HG03457 (cell line): Measurements from ENCODE around the gene ABCA3.
A peak's percentile ranks its signal among the peaks of the same experiment; 100 is the strongest.
"Not testable (repeated sequence)": the region's sequence is repeated elsewhere in the genome, so short reads cannot be mapped to it uniquely, and the experiment has no call there.

Experiments
- ATAC-seq: cut with Tn5 transposase; IDR thresholded peaks from one replicate; pipeline ENCODE4 v1.9.1; 2021; ENCODE audit warnings: moderate number of reproducible peaks; ENCODE audit not compliant: unreplicated experiment

Gene ABCA3

GRCh38 chr16:2282866-2283555 is 57.5 kb downstream of the ABCA3 start:
- ATAC-seq: no peak

GRCh38 chr16:2282262-2282661 is 58.3 kb downstream of the ABCA3 start:
- no peak for ATAC-seq

- ATAC-seq: no peak
These were observed 59.5 kb downstream of the ABCA3 start for GRCh38 chr16:2280981-2281542.

GRCh38 chr16:2280461-2280860 is 60.1 kb downstream of the ABCA3 start:
- no peak for ATAC-seq

- no peak for ATAC-seq
These were observed 61.4 kb downstream of the ABCA3 start for GRCh38 chr16:2278956-2279800.

GRCh38 chr16:2278272-2278608 is 62.3 kb downstream of the ABCA3 start:
- ATAC-seq: no peak

GRCh38 chr16:2277466-2278271 is 62.9 kb downstream of the ABCA3 start:
- no peak for ATAC-seq

- no peak for ATAC-seq
These were observed 63.9 kb downstream of the ABCA3 start for GRCh38 chr16:2276368-2277195.

GRCh38 chr16:2275476-2276367 is 64.8 kb downstream of the ABCA3 start:
- ATAC-seq: no peak

- ATAC-seq: no peak
These were observed 66.6 kb downstream of the ABCA3 start for GRCh38 chr16:2273931-2274330.

- ATAC-seq: no peak
These were observed 67.0 kb downstream of the ABCA3 start for GRCh38 chr16:2273484-2273883.

GRCh38 chr16:2271848-2272461 is 68.6 kb downstream of the ABCA3 start:
- no peak for ATAC-seq

GRCh38 chr16:2270588-2271470 is 69.7 kb downstream of the ABCA3 start:
- no peak for ATAC-seq

GRCh38 chr16:2270070-2270462 is 70.5 kb downstream of the ABCA3 start:
- ATAC-seq: no peak

GRCh38 chr16:2267913-2268666 is 72.4 kb downstream of the ABCA3 start, which contains the start of gene RNPS1:
Gene RNPS1, minus strand, starts transcription at chr16:2268126. Its CDS starts 3,483 bp downstream, at chr16:2264643.
- ATAC-seq: peak; percentile 57

- ATAC-seq: peak; percentile 36
These were observed 73.0 kb downstream of the ABCA3 start for GRCh38 chr16:2267505-2267912.

GRCh38 chr16:2266887-2267286 is 73.6 kb downstream of the ABCA3 start:
- ATAC-seq: not testable (repeated sequence)
